CD14-positive monocyte (primary cell): ENCODE measurements around the gene DCPS. TPM values are rescaled to one million over a fixed set of nuclear protein-coding genes. Genes with fewer than 3 reads are reported as not detected.

Experiments
- DNase-seq, 3 donors: peaks; one replicate each; pipeline ENCODE4 v3.0.0-alpha.2; 2011 to 2022
- H2AFZ ChIP-seq: 2 replicates; pipeline ENCODE4 v1.6.0; 2012; ENCODE audit warnings: mild to moderate bottlenecking, low read depth, low read length, inconsistent platforms; ENCODE audit not compliant: insufficient read depth, poor library complexity, severe bottlenecking
- H3K27ac ChIP-seq, 2 donors: 1 replicate in 1 of 2; 2 replicates in 1 of 2; pipeline ENCODE4 v1.5.1; 2012 to 2013; ENCODE audit warnings: low read length in 2 of 2, control low read depth in 1 of 2, inconsistent platforms in 1 of 2, low read depth in 1 of 2, mild to moderate bottlenecking in 1 of 2
- H3K27me3 ChIP-seq, 2 donors: one replicate each; pipeline versions ENCODE4 v1.6.0 to v1.6.1; 2011 to 2013; ENCODE audit warnings: low read length in 2 of 2; ENCODE audit not compliant: control insufficient read depth in 2 of 2, insufficient read depth in 2 of 2
- H3K36me3 ChIP-seq, 2 donors: replicated peaks in 1 of 2; 1 replicate in 1 of 2; 2 replicates in 1 of 2; pipeline versions ENCODE4 v1.5.1 to v1.6.1; 2012 to 2013; ENCODE audit warnings: low read length in 2 of 2, control low read depth in 1 of 2, inconsistent platforms in 1 of 2, mild to moderate bottlenecking in 1 of 2; ENCODE audit not compliant: insufficient read depth in 2 of 2, control insufficient read depth in 1 of 2
- H3K4me1 ChIP-seq, 2 donors: 1 replicate in 1 of 2; 2 replicates in 1 of 2; pipeline versions ENCODE4 v1.5.1 to v1.6.1; 2012 to 2013; ENCODE audit warnings: low read length in 2 of 2, control low read depth in 1 of 2, inconsistent platforms in 1 of 2, mild to moderate bottlenecking in 1 of 2, moderate library complexity in 1 of 2; ENCODE audit not compliant: insufficient read depth in 2 of 2, control insufficient read depth in 1 of 2
- H3K4me2 ChIP-seq: replicated peaks from 2 replicates; pipeline ENCODE3; 2012; ENCODE audit warnings: low read length, moderate library complexity, mild to moderate bottlenecking; ENCODE audit not compliant: poor library complexity, severe bottlenecking; ENCODE audit errors: extremely low read depth
- H3K4me3 ChIP-seq, 3 experiments: fragments of 200-600 bp in 1 of 3; sonication (generic) in 1 of 3; replicated peaks in 1 of 3; 1 replicate in 2 of 3; 2 replicates in 1 of 3; pipeline ENCODE4 v1.5.1; 2011 to 2013; ENCODE audit warnings: low read length in 3 of 3, mild to moderate bottlenecking in 3 of 3, control low read depth in 2 of 3, low read depth in 2 of 3, inconsistent platforms in 1 of 3, moderate library complexity in 1 of 3
- H3K79me2 ChIP-seq: 2 replicates; pipeline ENCODE4 v1.6.0; 2012; ENCODE audit warnings: mild to moderate bottlenecking, control low read depth, inconsistent platforms, low read length, moderate library complexity; ENCODE audit not compliant: insufficient read depth
- H3K9ac ChIP-seq: 2 replicates; pipeline ENCODE4 v1.6.0; 2017; ENCODE audit warnings: low read length, mild to moderate bottlenecking; ENCODE audit not compliant: insufficient read depth, poor library complexity, severe bottlenecking
- H3K9me3 ChIP-seq, 2 donors: replicated peaks in 1 of 2; 1 replicate in 1 of 2; 2 replicates in 1 of 2; pipeline versions ENCODE4 v1.5.1 to v1.6.1; 2012 to 2013; ENCODE audit warnings: low read length in 2 of 2, control low read depth in 1 of 2; ENCODE audit not compliant: control insufficient read depth in 1 of 2, insufficient read depth in 1 of 2
- H4K20me1 ChIP-seq: 2 replicates; pipeline ENCODE4 v1.6.0; 2012; ENCODE audit warnings: mild to moderate bottlenecking, low read length, control low read depth, moderate library complexity; ENCODE audit not compliant: insufficient read depth
- H3K27ac Mint-ChIP-seq, 7 donors: one replicate each; pipeline ENCODE4 v1.8.0; 2020; ENCODE audit warnings: mild to moderate bottlenecking in 7 of 7, mixed read lengths in 7 of 7, moderate library complexity in 6 of 7, inconsistent platforms in 2 of 7
- H3K27me3 Mint-ChIP-seq, 3 donors: one replicate each; pipeline ENCODE4 v1.8.0; 2021 to 2022; ENCODE audit warnings: low read depth in 3 of 3, mild to moderate bottlenecking in 3 of 3, mixed read lengths in 3 of 3, moderate library complexity in 3 of 3, inconsistent platforms in 1 of 3
- H3K36me3 Mint-ChIP-seq, 2 donors: one replicate each; pipeline ENCODE4 v1.8.0; 2020; ENCODE audit warnings: mixed read lengths in 2 of 2, inconsistent platforms in 1 of 2, mild to moderate bottlenecking in 1 of 2
- H3K4me1 Mint-ChIP-seq: one replicate; pipeline ENCODE4 v1.8.0; 2020; ENCODE audit warnings: mild to moderate bottlenecking, mixed read lengths
- H3K4me3 Mint-ChIP-seq, 2 donors: one replicate each; pipeline ENCODE4 v1.8.0; 2020; ENCODE audit warnings: mild to moderate bottlenecking in 2 of 2, mixed read lengths in 2 of 2, moderate library complexity in 1 of 2
- H3K9me3 Mint-ChIP-seq, 7 donors: one replicate each; pipeline ENCODE4 v1.8.0; 2020 to 2022; ENCODE audit warnings: mixed read lengths in 7 of 7, mild to moderate bottlenecking in 6 of 7, moderate library complexity in 6 of 7, inconsistent platforms in 2 of 7
- WGBS: methylation state at CpG from one replicate; pipeline ENCODE4 v1.1.5; 2013; ENCODE audit warnings: missing lambda C conversion rate; ENCODE audit not compliant: insufficient coverage; 5-methylcytosine and 5-hydroxymethylcytosine counted together
- intact Hi-C, 2 donors: fragments of 100-400 bp; cut with micrococcal nuclease; formaldehyde crosslinking; loops; one replicate each; pipeline versions ENCODE4 v1.15.0 to v1.15.1; 2023
- polyA plus RNA-seq, 3 donors: library from polyadenylated mRNA; depleted of rRNA in 1 of 3; unstranded in 2 of 3; stranded (reverse) in 1 of 3; fragments of 300-500 nt in 2 of 3; fragments of >200 nt in 1 of 3; fragmentation: Illumina TruSeq in 2 of 3; gene quantifications; 1 replicate in 2 of 3; 2 replicates in 1 of 3; pipeline ENCODE4 v1.2.3, GENCODE V29; 2012 to 2021
- TF ChIP-seq, protein P1 (sequence below): fragments of 200-600 bp; IDR thresholded peaks from one replicate; pipeline ENCODE4 v1.8.0; 2022; ENCODE audit warnings: antibody characterized with exemption, mild to moderate bottlenecking

The DCPS gene
- polyA plus RNA-seq, 3 donors = 26.3 to 30.7 (median 30.4) TPM

DNA sequence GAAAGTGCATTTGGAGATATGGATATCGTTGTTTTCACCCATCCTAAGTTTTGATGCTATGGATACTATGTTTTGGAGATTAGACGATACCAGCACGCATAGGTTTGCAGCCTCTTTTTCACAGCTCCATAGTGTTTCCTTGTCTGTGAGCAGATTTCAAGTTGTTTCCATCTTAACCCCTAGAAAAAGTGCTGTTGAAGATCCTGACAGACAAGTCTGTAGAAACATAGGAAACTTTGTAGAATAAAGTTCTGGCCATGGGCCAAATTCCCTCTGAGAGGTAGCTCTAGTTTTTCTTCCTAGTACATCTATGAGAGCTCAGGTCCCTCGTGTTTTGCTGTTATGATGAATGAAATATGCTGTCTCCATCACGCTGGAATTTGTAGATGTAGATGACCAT is 84.0 kb downstream of the DCPS start:
- no peaks in the 10 kb centered on the region for H4K20me1 ChIP-seq
- no peaks in the 10 kb centered on the region for H3K9me3 ChIP-seq
- no peak for DNase-seq
- H3K79me2 ChIP-seq = peaks cover 43% of the 10 kb centered on the region
- H3K9me3 Mint-ChIP-seq = no peaks in the 10 kb centered on the region
- no peak overlapping the region for H3K4me3 ChIP-seq
- H3K4me3 Mint-ChIP-seq = no peak overlapping the region
- H3K36me3 Mint-ChIP-seq = no peaks in the 10 kb centered on the region
- TF ChIP-seq, protein P1, sequence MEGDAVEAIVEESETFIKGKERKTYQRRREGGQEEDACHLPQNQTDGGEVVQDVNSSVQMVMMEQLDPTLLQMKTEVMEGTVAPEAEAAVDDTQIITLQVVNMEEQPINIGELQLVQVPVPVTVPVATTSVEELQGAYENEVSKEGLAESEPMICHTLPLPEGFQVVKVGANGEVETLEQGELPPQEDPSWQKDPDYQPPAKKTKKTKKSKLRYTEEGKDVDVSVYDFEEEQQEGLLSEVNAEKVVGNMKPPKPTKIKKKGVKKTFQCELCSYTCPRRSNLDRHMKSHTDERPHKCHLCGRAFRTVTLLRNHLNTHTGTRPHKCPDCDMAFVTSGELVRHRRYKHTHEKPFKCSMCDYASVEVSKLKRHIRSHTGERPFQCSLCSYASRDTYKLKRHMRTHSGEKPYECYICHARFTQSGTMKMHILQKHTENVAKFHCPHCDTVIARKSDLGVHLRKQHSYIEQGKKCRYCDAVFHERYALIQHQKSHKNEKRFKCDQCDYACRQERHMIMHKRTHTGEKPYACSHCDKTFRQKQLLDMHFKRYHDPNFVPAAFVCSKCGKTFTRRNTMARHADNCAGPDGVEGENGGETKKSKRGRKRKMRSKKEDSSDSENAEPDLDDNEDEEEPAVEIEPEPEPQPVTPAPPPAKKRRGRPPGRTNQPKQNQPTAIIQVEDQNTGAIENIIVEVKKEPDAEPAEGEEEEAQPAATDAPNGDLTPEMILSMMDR = no peak
- H3K27ac ChIP-seq = no peak overlapping the region
- no peak overlapping the region for H2AFZ ChIP-seq
- WGBS = no CpG with 5 or more reads among the region's 5 CpGs
- peaks cover 37 to 41% of the 10 kb centered on the region in 2 donors for H3K4me1 ChIP-seq
- H3K27me3 ChIP-seq = no peaks in the 10 kb centered on the region
- H3K36me3 ChIP-seq = no peaks in the 10 kb centered on the region
- no peak overlapping the region for H3K9ac ChIP-seq
- no peak overlapping the region for H3K4me2 ChIP-seq
- H3K27ac Mint-ChIP-seq = no peak overlapping the region
- peaks cover 0 to 3% (median 0%) of the 10 kb centered on the region in 3 donors for H3K27me3 Mint-ChIP-seq
- H3K4me1 Mint-ChIP-seq = peaks cover 40% of the 10 kb centered on the region
- intact Hi-C loops = no loop called here

DNA sequence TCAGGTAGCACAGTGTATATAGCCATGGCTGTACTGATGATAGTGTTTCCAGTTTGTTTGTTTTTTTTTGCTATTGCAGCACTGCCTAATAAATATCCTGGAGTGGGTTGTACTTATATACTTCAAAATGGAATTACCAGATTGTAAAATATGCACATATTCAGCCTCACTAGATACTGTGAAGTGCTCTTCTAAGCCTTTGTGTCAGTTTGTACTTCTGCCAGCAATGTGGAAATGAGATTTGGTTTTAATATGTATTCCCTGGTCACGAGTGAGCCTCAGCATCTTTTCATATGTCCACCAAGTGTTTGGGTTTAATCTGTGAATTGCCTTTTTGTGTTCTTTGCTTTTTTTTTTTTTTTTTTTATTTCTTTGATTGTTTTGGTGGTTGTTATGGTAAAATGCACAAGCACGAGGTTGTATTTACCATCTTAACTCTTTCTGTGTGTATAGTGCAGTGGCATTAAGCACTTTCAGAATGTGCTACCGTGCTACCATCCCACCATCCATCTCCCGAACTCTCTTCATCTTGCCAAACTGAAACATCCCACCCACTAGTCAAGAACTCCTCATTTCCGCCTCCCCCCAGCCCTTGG is 86.5 kb downstream of the DCPS start:
- no peak overlapping the region for H3K9ac ChIP-seq
- no CpG with 5 or more reads among the region's 5 CpGs for WGBS
- H3K27me3 Mint-ChIP-seq = peaks cover 0 to 3% (median 2%) of the 10 kb centered on the region in 3 donors
- intact Hi-C loops = loop anchor here in 1 of 2 donors (5.0 kb wide), 1 partner anchor 78 kb away; no protein-coding TSS in a partner anchor
- H3K4me1 Mint-ChIP-seq = peaks cover 46% of the 10 kb centered on the region
- H3K9me3 Mint-ChIP-seq = no peaks in the 10 kb centered on the region
- no peak overlapping the region for H3K27ac ChIP-seq
- TF ChIP-seq, protein P1 = no peak
- H3K27ac Mint-ChIP-seq = peak overlapping the region in 1 of 7 donors; percentile 3
- H3K36me3 ChIP-seq = no peaks in the 10 kb centered on the region
- H3K4me3 ChIP-seq = no peak overlapping the region
- no peak for DNase-seq
- H3K4me2 ChIP-seq = no peak overlapping the region
- no peaks in the 10 kb centered on the region for H4K20me1 ChIP-seq
- H2AFZ ChIP-seq = no peak overlapping the region
- H3K27me3 ChIP-seq = no peaks in the 10 kb centered on the region
- H3K9me3 ChIP-seq = no peaks in the 10 kb centered on the region
- H3K4me3 Mint-ChIP-seq = no peak overlapping the region
- peaks cover 52% of the 10 kb centered on the region for H3K79me2 ChIP-seq
- peaks cover 42 to 47% of the 10 kb centered on the region in 2 donors for H3K4me1 ChIP-seq
- H3K36me3 Mint-ChIP-seq = peaks cover 0 to 4% of the 10 kb centered on the region in 2 donors
